Caco-2 (cell line): ENCODE data around the gene KCNMB1. TPM values are rescaled to one million over a fixed set of nuclear protein-coding genes. Genes with fewer than 3 reads are reported as not detected.

Experiments
- BruUV-seq: library from RNA; stranded (reverse); fragments of 400-500 nt; replicated peaks from 2 replicates; lab custom pipeline; 2021; lab: Mats Ljungman, UMichigan
- CTCF ChIA-PET: fragments of 300-600 bp; sonication (Branson Sonifier 250); formaldehyde crosslinking; loops from one replicate; lab custom pipeline; 2022; ENCODE audit warnings: antibody characterized with exemption; lab: Charles Lee
- POLR2A ChIA-PET: fragments of 300-600 bp; sonication (Branson Sonifier 250); formaldehyde crosslinking; loops from one replicate; lab custom pipeline; 2022; ENCODE audit warnings: antibody characterized with exemption; lab: Charles Lee
- DNase-seq, 2 experiments: peaks; one replicate each; pipeline versions ENCODE4 v3.0.0 to v3.0.0-alpha.2; 2020 to 2022
- H3K27me3 ChIP-seq: replicated peaks from 2 replicates; pipeline ENCODE4 v1.6.0; 2011; ENCODE audit warnings: low read length; ENCODE audit not compliant: control insufficient read depth, insufficient read depth
- H3K36me3 ChIP-seq: 2 replicates; pipeline ENCODE4 v1.5.1; 2011; ENCODE audit warnings: low read length; ENCODE audit not compliant: control insufficient read depth, insufficient read depth
- H3K4me1 ChIP-seq: fragments of 250-450 bp; sonication (Bioruptor Pico); 2 replicates; pipeline ENCODE4 v1.5.1; 2020; ENCODE audit warnings: mild to moderate bottlenecking
- H3K4me3 ChIP-seq: 2 replicates; pipeline ENCODE4 v1.5.1; 2011; ENCODE audit warnings: low read depth, mild to moderate bottlenecking, control low read depth, low read length
- H3K9me3 ChIP-seq: fragments of 250-450 bp; sonication (Bioruptor Pico); 2 replicates; pipeline ENCODE4 v1.5.1; 2020; ENCODE audit warnings: mild to moderate bottlenecking, moderate library complexity
- H3K27ac Mint-ChIP-seq: one replicate; pipeline ENCODE4 v1.8.0; 2022; ENCODE audit warnings: mixed read lengths; ENCODE audit not compliant: unreplicated experiment
- H3K27me3 Mint-ChIP-seq: one replicate; pipeline ENCODE4 v1.8.0; 2022; ENCODE audit warnings: mixed read lengths; ENCODE audit not compliant: insufficient read depth, unreplicated experiment
- H3K36me3 Mint-ChIP-seq: one replicate; pipeline ENCODE4 v1.8.0; 2022; ENCODE audit warnings: mild to moderate bottlenecking, mixed read lengths; ENCODE audit not compliant: insufficient read depth, unreplicated experiment
- H3K4me1 Mint-ChIP-seq: one replicate; pipeline ENCODE4 v1.8.0; 2022; ENCODE audit warnings: low read depth, mixed read lengths; ENCODE audit not compliant: unreplicated experiment
- H3K4me3 Mint-ChIP-seq: one replicate; pipeline ENCODE4 v1.8.0; 2022; ENCODE audit warnings: mild to moderate bottlenecking, moderate library complexity, mixed read lengths; ENCODE audit not compliant: unreplicated experiment
- H3K9me3 Mint-ChIP-seq: one replicate; pipeline ENCODE4 v1.8.0; 2022; ENCODE audit warnings: mixed read lengths; ENCODE audit not compliant: unreplicated experiment
- CTCF ChIP-seq, 2 experiments: fragments of 200-600 bp in 1 of 2; IDR thresholded peaks; 1 replicate in 1 of 2; 2 replicates in 1 of 2; pipeline versions ENCODE4 v1.5.1 to v1.8.0; 2011 to 2022; ENCODE audit warnings: antibody characterized with exemption in 1 of 2, control low read depth in 1 of 2, inconsistent platforms in 1 of 2, low read depth in 1 of 2, low read length in 1 of 2, mild to moderate bottlenecking in 1 of 2, moderate library complexity in 1 of 2; ENCODE audit not compliant: insufficient read depth in 1 of 2, severe bottlenecking in 1 of 2, unreplicated experiment in 1 of 2
- intact Hi-C: fragments of 100-400 bp; cut with micrococcal nuclease; formaldehyde crosslinking; loops from one replicate; pipeline ENCODE4 v1.10.0; 2022; ENCODE audit not compliant: unreplicated experiment
- total RNA-seq: library from RNA; stranded (reverse); gene quantifications from 2 replicates; pipeline ENCODE4 v1.2.3, GENCODE V29; 2022

Gene KCNMB1
- total RNA-seq, 1 experiment from 2014 or later: not detected

GRCh38 chr5:170393958-170394357, 4.8 kb upstream of the KCNMB1 start:
- H3K27me3 ChIP-seq: no peaks in the 10 kb centered on the region
- H3K27ac Mint-ChIP-seq: no peak overlapping the region
- H3K9me3 ChIP-seq: no peaks in the 10 kb centered on the region
- H3K27me3 Mint-ChIP-seq: peaks cover 11% of the 10 kb centered on the region
- POLR2A ChIA-PET: no interaction called here
- H3K4me3 Mint-ChIP-seq: no peak overlapping the region
- no peaks in the 10 kb centered on the region for H3K36me3 Mint-ChIP-seq
- DNase-seq: no peak
- H3K9me3 Mint-ChIP-seq: no peaks in the 10 kb centered on the region
- H3K36me3 ChIP-seq: no peaks in the 10 kb centered on the region
- BruUV-seq: no TSS peak
- H3K4me1 ChIP-seq: no peaks in the 10 kb centered on the region
- intact Hi-C loops: no loop called here
- TF ChIP-seq CTCF (IDR thresholded peaks at IDR 0.05; ENCODE audit: insufficient read depth in 1 of 2, low read depth in 1 of 2, low read length in 1 of 2, severe bottlenecking in 1 of 2, unreplicated experiment in 1 of 2): no peak
- no peaks in the 10 kb centered on the region for H3K4me1 Mint-ChIP-seq
- CTCF ChIA-PET: no interaction called here
- no peak overlapping the region for H3K4me3 ChIP-seq

GRCh38 chr5:170393235-170393634, 4.1 kb upstream of the KCNMB1 start:
- ChIA-PET CTCF (interaction anchor here (0.5 kb wide), 1 partner anchor 141 kb away, joined by 3 read pairs; no protein-coding TSS in a partner anchor), POLR2A (no interaction called here)
- peaks cover 12% of the 10 kb centered on the region for H3K27me3 Mint-ChIP-seq
- Histone ChIP-seq H3K4me1 (no peaks in the 10 kb centered on the region), H3K36me3 (no peaks in the 10 kb centered on the region), H3K4me3 (no peak overlapping the region), H3K27me3 (no peaks in the 10 kb centered on the region), H3K9me3 (no peaks in the 10 kb centered on the region)
- intact Hi-C loops: no loop called here
- no peak for TF ChIP-seq CTCF (IDR thresholded peaks at IDR 0.05; ENCODE audit: insufficient read depth in 1 of 2, low read depth in 1 of 2, low read length in 1 of 2, severe bottlenecking in 1 of 2, unreplicated experiment in 1 of 2)
- no peak for DNase-seq
- H3K27ac Mint-ChIP-seq: no peak overlapping the region
- no peaks in the 10 kb centered on the region for H3K36me3 Mint-ChIP-seq
- H3K4me1 Mint-ChIP-seq: no peaks in the 10 kb centered on the region
- H3K4me3 Mint-ChIP-seq: no peak overlapping the region
- no peaks in the 10 kb centered on the region for H3K9me3 Mint-ChIP-seq
- no TSS peak for BruUV-seq

GRCh38 chr5:170390472-170390871, 1.3 kb upstream of the KCNMB1 start:
- H3K4me1 Mint-ChIP-seq: no peaks in the 10 kb centered on the region
- BruUV-seq: no TSS peak
- Histone ChIP-seq H3K27me3 (no peaks in the 10 kb centered on the region), H3K4me1 (no peaks in the 10 kb centered on the region), H3K36me3 (no peaks in the 10 kb centered on the region), H3K4me3 (no peak overlapping the region), H3K9me3 (no peaks in the 10 kb centered on the region)
- ChIA-PET POLR2A (no interaction called here), CTCF (no interaction called here)
- peaks cover 23% of the 10 kb centered on the region for H3K27me3 Mint-ChIP-seq
- H3K4me3 Mint-ChIP-seq: no peak overlapping the region
- intact Hi-C loops: no loop called here
- no peak for DNase-seq
- H3K9me3 Mint-ChIP-seq: no peaks in the 10 kb centered on the region
- no peak for TF ChIP-seq CTCF (IDR thresholded peaks at IDR 0.05; ENCODE audit: insufficient read depth in 1 of 2, low read depth in 1 of 2, low read length in 1 of 2, severe bottlenecking in 1 of 2, unreplicated experiment in 1 of 2)
- no peaks in the 10 kb centered on the region for H3K36me3 Mint-ChIP-seq
- H3K27ac Mint-ChIP-seq: no peak overlapping the region
